HG03025 (cell line): ENCODE results near the gene FOSL1.

ENCODE experiments used
- ATAC-seq: cut with Tn5 transposase; IDR thresholded peaks from one replicate; pipeline ENCODE4 v1.9.1; 2021; ENCODE audit warnings: mild to moderate bottlenecking, moderate library complexity; ENCODE audit not compliant: unreplicated experiment, low FRiP score

Gene FOSL1

DNA sequence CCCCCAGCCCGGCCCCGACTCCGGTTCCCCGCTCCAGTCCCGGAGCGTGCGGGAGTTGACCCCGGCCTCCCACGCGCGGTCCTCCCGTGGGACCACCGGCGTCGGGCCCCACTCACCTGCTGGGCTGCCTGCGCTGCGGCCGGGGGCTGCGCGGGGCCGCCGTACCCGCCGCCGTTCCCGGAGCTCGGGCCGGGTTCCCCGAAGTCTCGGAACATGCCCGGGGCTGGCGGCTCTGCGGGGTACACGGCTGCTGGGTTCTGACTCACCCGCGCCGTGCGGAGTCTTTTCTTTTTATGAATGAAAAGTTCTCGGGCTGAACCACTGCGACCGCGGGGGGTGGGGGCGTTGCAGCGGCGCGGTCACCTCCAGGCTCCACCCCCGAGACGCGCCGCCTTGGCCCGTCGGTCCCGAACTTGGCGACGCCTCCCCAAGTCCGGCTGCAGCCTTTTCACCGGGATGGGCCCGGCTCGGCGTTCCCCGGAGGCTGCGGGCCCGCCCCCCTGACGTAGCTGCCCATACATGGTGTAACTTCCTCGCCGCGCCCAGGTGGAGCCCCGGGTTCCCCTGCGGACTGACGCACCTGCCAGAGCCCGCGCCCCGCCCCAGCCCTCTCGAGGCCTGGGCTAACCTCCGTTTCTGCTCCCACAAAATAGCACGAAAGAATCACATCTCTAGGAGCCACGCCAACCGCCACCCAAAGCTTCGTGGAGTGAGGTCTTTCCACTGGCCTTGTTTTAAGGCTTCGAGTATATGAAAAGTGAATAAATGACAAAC is at the start of gene FOSL1:
Gene FOSL1, minus strand, starts transcription at position 264 of the 774 bp plus-strand sequence. Its CDS starts 49 bp downstream, at position 215.
- ATAC-seq = peak; percentile 45

DNA sequence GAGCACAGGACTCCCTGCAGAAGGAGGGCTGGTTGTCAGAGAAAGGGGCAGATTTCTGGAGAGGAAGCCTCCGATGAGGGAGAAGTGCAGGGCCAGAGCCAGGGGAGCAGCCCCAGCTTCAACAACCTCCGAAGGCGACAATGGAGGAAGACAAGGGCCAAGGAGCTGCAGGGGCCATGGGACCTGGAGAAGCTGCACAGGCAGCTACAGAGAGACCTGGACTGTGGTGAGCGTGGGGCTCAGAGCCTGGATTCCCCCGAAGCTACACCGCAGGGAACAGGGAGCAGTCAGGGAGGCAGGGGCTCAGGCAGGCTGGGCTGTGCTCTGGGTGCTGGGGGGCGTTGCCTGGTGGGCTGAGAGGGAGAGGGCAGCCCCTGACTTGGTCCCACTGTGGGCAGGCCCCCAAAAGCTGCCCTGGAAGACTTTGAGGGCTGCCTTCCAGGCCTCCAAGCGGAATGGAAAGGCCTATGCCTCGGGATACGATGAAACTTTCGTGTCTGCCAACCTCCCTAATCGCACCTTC is 47.5 kb upstream of the FOSL1 start:
- ATAC-seq = no peak

DNA sequence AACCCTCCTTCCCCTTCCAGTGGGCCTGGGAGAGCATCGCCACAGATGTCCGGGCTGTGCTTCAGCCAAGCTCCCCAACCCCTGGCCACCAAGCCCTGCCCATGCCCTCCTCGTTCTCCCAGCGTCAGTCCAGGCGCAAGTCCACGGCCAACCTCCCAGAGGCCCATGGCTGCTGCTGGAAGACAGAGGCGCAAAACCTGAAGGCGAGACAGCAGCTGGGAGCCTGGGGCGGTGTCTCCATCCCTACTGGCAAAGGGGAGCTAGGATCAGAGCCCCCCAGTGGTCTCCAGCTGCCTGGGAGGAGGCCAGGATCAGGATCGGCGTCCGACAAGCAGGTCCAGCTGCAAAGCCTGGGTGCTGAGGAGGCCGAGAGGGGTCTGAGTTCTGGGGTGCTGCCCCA is 46.9 kb upstream of the FOSL1 start:
- ATAC-seq = no peak

DNA sequence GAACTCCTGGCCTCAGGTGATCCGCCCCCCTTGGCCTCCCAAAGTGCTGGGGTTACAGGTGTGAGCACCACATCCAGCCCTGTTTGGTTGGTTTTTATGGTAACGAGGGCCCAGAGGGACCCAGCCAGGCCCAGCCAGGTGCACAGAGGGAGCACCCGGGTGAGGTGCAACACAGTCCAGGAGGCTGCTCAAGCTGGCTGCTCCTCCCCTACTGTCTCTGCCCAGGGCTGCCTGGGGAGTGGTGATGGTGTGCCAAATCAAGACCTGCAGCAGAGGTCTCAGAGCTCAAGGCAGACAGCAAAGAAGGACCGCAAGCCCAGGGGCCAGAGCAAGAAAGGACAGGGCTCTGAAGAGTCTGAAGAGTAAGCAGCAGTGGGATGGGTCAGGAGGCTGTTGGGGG is 46.5 kb upstream of the FOSL1 start:
- no peak for ATAC-seq

DNA sequence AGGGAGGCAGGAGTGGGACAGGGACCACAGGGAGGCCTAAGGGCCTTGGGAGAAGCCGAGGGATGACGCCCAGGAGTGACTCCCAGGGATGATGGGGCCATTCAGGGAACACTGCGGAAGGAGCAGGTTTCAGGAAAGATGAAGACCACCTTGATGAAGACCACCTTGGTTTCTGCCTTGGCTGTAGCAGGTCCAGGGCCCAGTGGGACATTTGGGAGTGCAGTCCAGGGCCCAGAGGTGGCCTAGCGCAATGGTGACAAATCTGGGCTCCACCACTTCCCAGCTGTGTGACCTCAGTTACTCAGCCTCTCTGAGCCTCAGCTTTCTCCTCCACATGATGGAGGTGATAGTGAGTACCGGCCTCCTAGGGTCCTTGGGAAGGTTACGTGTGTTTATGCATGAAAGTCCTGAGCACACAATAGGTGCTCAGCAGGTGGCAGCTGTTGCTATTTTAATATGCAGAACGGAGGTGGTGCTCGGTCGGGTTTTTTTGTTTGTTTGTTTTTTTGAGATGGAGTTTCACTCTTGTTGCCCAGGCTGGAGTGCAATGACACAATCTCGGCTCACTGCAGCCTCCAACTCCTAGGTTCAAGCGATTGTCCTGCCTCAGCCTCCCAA is 45.9 kb upstream of the FOSL1 start:
- ATAC-seq = no peak

DNA sequence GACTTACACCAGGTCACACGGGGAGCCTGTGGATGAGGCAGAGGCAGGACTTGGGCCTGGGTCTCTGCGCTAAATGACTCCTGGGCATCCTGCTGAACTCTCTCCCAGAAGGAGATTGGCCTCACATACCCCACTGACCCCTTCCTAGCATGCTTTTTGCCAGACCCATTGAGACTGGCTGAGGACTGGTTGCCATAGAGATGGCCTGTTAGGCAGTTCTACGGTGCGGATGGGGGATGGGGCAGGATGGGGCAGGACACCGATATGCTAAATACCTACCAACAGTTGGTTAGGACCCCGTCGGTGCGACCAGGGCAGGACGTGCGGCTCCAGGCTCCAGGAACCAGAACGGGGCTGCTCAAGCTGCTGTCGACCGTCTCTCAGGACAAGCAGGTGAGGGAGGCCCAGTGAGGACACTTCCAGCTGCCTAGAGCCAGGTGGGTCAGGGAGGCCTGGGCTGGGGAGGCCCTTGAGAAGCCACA is 45.3 kb upstream of the FOSL1 start, which contains the start of gene TSGA10IP:
Gene TSGA10IP, plus strand, starts transcription at position 51 of the 482 bp plus-strand sequence. Its CDS starts 196 bp downstream, at position 247.
- ATAC-seq = no peak

DNA sequence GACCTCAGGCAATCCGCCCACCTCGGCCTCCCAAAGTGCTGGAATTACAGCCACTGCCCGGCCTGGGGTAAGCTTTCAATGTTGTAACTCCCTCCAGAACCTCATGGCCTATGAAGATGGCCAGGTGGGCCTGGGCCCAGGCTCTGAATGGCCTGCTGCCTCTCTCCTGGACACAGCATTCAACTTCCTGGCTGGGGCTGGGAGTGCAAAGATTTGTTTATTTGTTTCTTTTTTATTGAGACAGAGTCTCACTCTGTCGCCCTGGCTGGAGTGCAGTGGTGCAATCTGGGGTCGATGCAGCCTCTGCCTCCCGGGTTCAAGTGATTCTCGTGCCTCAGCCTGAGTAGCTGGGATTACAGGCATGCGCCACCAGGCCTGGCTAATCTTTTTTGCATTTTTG is 44.6 kb upstream of the FOSL1 start:
- ATAC-seq = no peak

DNA sequence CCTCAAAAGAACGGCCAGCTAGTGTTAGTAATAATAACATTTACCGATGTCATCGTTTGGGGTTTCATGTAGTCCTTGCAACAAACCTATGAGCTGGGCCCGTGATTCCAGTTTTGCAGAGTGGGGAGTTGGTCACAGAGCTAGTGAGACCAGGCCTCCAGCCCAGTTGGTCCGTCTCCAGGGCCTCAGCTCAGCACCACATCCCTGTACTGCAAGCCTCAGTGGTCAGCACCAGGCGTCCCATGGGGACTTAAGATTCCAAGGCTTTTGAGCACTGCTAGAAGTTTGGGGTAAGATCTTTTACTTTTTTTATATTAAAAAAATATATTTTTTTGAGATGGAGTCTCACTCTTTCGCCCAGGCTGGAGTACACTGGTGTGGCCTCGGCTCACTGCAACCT is 44.0 kb upstream of the FOSL1 start:
- ATAC-seq = no peak

DNA sequence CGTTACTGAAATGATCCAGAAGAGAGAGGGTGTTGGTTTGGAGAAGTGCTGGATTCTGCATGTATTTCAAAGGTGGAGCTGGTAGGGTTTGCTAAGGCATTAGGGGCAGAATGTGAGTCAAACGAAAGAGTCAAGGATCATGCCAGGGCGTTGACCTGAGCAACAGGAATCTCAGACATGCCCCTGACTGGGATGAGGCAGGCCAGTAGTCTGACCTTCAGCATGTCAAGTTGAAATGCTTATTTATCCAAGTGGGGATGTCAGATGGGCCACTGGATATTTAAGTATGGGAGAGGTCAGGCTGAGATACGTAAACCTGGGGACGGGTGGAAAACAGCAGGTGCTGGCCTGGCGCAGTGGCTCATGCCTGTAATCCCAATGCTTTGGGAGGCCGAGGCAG is 42.3 kb upstream of the FOSL1 start:
- ATAC-seq = no peak

DNA sequence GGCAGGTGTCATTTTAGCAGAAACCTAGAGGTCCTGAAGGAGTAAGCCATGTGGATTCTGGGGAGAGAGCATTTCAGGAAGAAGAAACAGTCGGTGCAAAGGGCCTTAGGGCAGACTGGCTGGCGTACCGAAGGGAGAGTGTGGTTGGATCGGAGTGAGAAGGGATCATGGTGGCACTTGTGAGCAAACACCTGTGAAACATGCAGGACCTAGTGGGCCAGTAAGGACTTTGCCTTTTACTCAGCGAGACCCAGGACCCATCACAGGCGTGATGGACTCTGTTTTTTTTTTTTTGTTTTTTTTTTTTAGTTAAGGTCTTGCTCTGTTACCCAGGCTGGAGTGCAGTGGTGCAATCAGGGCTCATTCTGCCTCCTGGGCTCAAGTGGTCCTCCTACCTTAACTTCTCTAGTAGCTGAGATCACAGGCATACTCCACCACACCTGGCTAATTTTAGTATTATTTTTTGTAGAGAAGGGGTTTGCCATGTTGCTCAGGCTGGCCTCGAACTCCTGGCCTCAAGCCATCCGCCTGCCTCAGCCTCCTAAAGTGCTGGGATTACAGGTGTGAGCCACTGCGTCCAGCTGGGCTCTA is 41.6 kb upstream of the FOSL1 start:
- no peak for ATAC-seq

DNA sequence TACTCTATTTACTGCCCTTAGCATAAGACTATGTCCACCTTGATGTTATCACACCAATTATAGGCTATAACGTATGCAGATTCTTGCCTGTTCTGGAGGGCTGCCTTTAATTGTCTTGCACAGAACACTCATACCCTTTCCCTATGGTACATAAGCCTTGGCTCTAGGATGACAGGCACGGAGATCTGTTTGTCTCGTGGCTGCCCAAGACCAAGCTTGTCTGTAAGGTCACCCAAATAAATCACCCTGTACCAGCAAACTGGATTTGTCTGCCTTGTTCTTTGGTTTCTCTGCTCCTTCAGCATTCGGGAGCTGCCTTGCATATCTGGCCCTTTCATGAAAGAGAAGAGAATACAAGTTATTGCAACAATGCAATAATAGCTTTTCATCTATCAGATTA is 37.6 kb upstream of the FOSL1 start:
- ATAC-seq = no peak

DNA sequence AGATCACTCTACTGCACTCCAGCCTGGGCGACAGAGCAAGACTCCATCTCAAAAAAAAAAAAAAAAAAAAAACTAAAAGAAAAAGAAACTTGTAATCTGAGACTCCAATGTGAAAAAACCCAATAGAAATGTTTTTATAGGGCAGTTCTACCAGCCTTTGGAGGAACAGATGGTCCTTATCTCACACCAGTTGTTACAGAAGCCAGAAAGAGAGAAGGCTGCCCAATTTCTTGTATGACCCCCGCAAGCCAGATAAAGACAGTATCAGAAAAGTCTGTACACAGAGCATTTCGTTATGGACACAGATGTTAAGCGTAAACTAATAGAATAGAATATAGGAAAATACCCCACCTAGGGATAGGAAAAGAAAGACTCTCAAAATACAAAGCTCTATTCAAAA is 33.8 kb upstream of the FOSL1 start:
- ATAC-seq = no peak

DNA sequence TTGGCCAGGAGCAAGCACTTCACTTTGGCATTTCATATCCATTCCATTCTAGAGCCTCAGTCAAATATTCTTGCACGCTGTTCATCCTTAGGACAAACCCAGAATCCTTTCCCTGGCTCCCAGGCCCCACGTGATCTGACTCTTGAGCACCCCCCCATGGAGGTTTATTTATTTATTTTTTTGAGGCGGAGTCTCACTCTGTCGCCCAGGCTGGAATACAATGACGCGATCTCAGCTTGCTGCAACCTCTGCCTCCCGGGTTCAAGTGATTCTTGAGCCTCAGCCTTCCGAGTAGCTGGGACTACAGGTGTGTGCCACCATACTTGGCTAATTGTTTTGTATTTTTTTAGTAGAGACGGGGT is 32.4 kb upstream of the FOSL1 start:
- ATAC-seq = no peak

DNA sequence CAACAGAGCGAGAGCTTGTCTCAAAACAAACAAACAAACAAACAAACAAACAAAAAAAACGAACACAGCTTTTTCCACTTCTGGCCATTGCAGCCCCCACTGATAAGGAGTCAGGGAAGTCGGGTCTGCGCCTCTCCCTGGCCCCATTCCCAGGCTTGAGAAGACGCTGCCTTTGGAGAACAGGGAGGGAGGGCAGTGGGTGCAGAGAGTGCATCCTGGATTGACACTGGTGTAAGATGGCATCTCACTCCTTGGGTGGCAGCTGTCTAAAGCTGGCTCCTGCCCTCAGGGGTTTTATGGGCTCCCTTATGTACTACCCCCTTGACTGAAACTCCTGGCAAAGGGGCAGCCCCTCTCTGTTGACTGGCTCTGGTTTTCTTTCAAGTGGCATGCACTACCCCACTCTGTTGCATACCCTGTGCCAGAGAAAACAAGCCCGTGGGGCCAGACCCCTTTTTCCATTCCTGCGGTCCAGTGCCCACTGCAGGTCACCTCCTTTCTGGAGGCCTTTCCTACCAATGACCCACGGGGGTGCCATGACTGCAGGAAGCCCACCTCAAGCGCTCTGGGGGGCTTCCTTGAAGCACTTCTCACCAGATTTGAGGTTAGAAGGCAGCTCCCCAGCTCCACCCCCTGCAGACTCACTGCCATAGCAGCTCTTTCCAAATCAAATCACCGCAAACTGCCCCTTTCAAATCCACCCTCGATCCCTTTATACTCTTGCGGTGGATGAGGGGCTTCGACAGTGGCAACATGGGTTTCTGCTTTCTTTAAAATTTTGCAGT is 31.8 kb upstream of the FOSL1 start:
- ATAC-seq = no peak

DNA sequence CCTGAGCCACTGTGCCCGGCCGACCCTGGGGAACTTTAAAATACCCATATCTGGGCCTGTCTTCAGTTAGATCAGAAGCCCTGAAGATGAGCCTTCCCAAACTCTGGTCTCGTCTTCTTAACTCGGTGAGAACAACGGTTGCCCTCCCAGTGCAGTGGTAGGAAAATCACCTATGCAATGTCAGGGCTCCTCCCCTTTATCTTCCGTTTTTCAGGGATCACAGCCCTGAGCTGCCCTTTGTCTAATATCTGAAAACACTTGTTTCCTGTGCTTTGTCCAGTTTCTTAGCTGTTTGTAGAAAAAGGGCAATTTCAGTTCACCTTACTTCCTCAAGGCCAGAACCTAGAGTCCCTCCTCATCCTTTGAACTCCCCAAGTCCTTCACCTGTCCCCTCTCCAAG is 28.5 kb upstream of the FOSL1 start:
- ATAC-seq = no peak

DNA sequence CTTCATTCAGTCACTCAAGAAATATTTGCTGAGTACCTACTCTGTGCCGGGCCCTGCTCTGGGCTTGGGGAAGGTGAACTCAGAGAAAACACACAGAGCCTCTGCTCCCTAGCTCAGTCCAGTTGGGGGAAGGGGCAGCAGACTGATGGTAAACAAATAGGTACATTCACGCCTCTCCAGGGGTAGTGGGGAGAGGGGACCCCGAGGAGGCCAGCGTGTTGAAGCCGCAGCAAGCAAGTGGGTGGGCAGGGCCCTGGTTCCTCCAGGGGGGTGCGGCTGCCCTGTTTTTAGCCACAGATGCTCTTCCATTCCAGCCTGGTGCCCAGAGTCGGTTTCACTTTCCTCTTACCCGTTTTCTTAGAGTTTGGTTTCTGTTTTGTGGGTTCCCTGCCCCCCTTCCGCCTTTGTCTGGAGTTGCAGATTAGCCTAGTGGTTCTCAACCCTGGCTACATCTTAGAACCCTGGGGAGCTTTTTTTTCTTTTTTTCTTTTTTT is 27.8 kb upstream of the FOSL1 start:
- no peak for ATAC-seq

DNA sequence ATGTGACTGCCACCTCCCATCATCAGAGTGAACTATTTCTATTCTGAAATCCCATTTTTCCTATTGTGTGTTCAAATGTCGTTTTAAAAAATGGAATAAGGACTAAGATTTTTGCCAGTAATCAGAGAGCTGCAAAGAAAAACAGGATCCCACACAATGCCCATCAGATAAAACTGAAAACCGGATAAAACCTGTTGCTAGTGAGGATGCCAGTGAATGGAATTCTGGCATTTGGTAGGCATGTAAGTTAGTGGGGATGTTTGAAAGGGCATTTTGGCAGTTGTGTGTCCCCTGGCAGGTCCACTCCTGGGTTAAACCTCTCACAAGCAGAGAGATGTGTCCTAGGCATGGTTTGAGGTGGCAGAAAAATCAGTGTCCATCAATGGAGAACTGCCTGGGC is 25.2 kb upstream of the FOSL1 start:
- no peak for ATAC-seq

DNA sequence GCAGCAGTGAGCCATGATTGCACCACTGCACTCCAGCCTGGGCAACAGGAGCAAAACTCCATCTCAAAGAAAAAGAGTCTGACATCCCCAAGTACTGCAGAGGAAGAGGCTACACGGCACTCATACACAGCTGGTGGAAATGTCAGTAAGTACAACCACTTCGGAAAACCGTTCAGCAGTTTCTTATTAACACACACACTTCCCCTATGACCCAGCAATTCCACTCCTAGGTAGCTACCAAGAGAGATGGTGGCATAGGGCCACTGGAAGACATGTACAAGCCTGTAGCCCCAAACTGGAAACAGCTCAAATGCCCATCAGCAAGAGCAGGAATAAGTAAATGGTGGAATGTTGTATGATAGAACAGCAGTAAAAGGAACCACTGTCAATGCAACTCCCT is 22.4 kb upstream of the FOSL1 start:
- no peak for ATAC-seq

DNA sequence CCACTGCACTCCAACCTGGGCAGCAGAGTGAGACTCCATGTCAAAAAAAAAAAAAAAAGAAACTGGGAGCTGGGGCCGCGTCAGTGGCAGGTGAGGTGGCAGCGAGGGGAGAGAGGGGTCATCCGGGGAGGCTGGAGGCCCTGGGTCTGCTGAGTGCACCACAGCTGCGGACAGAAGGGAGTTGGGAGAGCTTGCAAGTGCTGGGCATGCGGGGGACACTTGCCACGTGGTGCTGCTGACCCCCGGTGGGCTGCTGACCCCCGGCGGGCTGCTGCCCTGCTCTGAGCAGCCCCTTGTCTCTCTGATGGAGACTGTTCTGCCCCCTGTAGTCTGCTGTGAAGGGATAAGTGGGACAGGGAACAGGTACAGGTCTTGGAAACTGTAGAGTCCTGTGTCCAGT is 21.7 kb upstream of the FOSL1 start:
- ATAC-seq = no peak

DNA sequence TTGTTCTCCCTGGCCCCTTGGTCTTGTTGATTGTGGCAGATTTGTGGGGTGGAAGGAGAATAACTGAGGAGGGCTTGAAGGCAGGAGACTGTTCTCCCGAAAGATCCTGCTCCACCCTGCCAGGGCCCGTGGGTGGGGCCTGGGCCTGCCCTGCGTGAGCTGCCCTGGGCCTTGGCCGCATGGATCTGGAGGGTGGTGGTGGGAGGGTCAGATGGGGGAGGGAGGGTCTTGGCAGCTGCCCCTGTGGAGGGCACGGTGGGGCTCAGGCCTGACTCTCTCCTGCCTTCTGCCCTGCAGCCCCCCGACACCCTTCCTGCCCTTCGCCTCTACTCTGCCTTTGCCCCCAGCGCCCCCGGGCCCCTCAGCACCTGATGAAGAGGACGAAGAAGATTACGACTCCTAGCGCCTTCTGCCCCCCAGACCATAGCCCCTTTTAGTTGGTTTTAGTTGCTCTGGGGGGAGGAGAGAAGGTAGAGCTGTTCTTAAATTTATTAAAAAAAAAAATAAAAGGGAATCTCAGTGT is 20.9 kb upstream of the FOSL1 start:
- no peak for ATAC-seq
